ENCODE data around the gene TMEM218.
A peak's percentile ranks its signal among the peaks of the same experiment; 100 is the strongest.

TMEM218 gene

GRCh38 chr11:125111343-125112207 is at the start of gene TMEM218:
Gene TMEM218 (minus strand): TSS chr11:125111626. CDS start chr11:125102241, 9,385 bp downstream.
- peak; percentile 87 to 96 (median 93) for DNase-seq (ENCODE audit: low read depth in 4 of 4, low spot score in 1 of 4)

GRCh38 chr11:125157953-125158680 is 46.7 kb upstream of the TMEM218 start:
- no peak for DNase-seq (ENCODE audit: low read depth in 4 of 4, low spot score in 1 of 4)

- DNase-seq (ENCODE audit: low read depth in 4 of 4, low spot score in 1 of 4) = no peak
Observed at GRCh38 chr11:125157118-125157733, 45.8 kb upstream of the TMEM218 start.

- no peak for DNase-seq (ENCODE audit: low read depth in 4 of 4, low spot score in 1 of 4)
Observed at GRCh38 chr11:125156346-125157117, 45.1 kb upstream of the TMEM218 start.

GRCh38 chr11:125155767-125156166 is 44.3 kb upstream of the TMEM218 start:
- DNase-seq (ENCODE audit: low read depth in 4 of 4, low spot score in 1 of 4) = no peak

- DNase-seq (ENCODE audit: low read depth in 4 of 4, low spot score in 1 of 4) = no peak
Observed at GRCh38 chr11:125155100-125155444, 43.6 kb upstream of the TMEM218 start.

- no peak for DNase-seq (ENCODE audit: low read depth in 4 of 4, low spot score in 1 of 4)
Observed at GRCh38 chr11:125154378-125155099, 43.1 kb upstream of the TMEM218 start.

DNA sequence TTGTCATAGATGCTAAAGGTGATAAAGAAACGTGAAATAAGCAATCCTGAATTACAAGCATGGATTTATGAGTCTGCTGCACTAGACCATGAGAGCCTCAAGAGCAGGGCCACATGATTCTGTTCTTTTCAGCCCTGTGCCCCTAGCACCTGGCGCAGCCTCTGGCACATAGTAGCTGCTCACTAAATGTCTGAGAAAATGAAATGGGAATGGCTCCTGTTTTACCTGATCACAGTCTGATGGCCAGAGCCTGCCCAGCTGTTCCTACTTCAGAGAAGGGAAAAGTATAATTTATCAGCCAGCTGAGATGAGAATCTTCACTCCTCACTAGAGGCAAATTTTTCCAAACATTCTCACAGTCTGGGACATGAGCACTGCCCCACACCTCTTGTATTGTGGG is 42.4 kb upstream of the TMEM218 start:
- no peak for DNase-seq (ENCODE audit: low read depth in 4 of 4, low spot score in 1 of 4)

GRCh38 chr11:125148743-125149142 is 37.3 kb upstream of the TMEM218 start:
- no peak for DNase-seq (ENCODE audit: low read depth in 4 of 4, low spot score in 1 of 4)

GRCh38 chr11:125148011-125148410 is 36.6 kb upstream of the TMEM218 start:
- DNase-seq (ENCODE audit: low read depth in 4 of 4, low spot score in 1 of 4) = no peak

DNA sequence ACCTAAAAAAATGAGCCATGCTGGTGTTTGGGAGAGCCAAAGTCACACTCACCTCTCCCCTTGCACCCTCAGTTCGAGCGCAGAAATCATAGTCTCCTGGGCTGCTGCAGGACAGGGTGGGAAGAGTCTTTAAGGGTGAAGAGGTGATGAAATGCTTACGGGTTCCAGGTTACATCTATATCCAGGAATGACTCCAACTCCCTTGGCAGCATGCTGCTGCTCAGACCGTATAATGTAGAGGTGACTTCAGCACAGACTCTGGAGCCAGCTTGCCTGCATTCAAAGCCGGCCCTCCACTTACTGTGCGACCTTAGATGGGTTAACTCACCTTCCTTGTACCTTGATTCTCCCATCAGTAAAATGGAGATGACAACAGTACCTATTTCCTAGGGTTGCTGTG is 35.9 kb upstream of the TMEM218 start:
- no peak for DNase-seq (ENCODE audit: low read depth in 4 of 4, low spot score in 1 of 4)

DNA sequence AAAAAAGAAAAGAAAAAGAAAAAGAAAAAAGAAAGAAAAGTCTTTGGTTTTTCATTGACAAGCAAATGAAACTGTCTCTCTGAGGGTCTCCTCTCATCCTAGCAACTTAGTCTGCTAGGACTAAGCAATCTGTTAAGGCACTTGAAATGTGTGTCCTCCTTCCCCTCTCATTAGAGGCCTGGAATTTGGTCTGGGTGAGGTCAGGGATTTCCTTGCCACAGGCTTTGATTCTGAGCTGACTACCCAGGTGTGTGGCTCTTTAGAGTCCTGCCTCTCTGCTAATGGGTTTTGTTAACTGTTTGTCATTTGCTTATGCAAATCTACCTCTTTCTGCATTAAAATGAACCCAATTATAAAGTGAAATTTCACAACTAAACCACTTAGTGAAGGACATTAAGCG is 34.8 kb upstream of the TMEM218 start:
- no peak for DNase-seq (ENCODE audit: low read depth in 4 of 4, low spot score in 1 of 4)

DNA sequence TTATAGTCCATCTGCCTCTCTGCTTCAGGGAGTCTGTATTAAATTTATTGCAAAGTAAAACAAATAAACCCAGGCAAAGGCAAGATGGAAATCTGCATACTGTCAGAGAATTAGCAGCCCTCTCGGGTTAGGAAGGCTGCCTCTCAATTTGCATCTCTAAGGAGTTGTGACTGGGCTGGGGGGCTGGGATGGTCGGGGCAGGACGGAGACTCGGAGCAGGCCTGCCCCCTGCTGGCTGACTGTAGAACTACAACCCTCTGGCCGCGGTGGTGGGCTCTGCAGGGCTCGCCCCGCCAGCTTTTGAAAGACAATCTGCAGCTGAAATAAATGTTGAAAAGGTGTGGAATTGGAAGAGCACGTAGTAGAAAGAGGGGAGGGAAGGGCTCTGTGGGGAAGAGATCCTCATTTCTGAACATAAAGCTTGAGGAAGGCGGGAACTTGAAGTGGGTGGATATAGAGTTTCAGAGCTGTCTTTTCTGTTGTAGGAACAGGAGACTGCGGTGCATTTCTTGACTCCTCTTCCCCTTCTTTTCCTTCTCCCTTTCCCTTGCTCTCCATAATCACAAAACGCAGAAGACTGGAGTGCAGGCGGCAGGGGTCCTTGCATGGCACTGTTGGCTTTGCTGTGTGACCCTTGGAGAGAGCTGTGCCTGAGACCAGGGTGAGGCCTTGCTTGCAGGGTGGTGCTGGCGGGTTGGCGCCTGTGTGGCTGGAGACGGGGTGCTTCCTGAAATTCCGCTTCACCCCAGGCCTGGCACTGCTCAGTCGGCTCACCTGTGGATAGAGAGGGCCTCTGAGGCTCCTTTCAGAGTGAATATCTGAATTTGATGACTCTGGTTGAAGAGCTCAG is 30.5 kb upstream of the TMEM218 start:
- DNase-seq (ENCODE audit: low read depth in 4 of 4, low spot score in 1 of 4) = peak in 3 of 4 experiments; percentile 27 to 47 (median 36)

DNA sequence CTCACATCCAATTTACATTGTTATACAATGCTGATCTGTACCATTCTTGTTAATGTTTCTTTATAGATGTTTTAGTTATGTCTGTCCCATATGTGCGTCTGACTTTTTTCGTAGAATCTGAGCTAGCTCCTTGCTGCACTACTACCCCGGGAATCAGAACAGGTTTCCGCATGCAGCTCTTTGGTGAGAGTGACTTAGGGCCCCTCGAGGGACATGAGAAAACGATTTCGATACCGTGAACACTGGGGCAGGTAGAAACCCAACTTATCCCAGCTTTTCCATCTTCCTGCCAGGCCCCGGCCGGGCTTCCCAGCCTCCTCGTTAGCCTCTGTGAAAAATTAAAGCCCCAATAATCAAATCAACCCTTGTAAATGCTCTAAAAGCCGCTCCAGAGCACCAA is 29.8 kb upstream of the TMEM218 start:
- DNase-seq (ENCODE audit: low read depth in 4 of 4, low spot score in 1 of 4) = no peak

- no peak for DNase-seq (ENCODE audit: low read depth in 4 of 4, low spot score in 1 of 4)
Observed at GRCh38 chr11:125140233-125140632, 28.8 kb upstream of the TMEM218 start.

- DNase-seq (ENCODE audit: low read depth in 4 of 4, low spot score in 1 of 4) = no peak
Observed at GRCh38 chr11:125139778-125140177, 28.4 kb upstream of the TMEM218 start.

GRCh38 chr11:125138966-125139365 is 27.5 kb upstream of the TMEM218 start:
- no peak for DNase-seq (ENCODE audit: low read depth in 4 of 4, low spot score in 1 of 4)

- no peak for DNase-seq (ENCODE audit: low read depth in 4 of 4, low spot score in 1 of 4)
Observed at GRCh38 chr11:125136001-125136400, 24.6 kb upstream of the TMEM218 start.

DNA sequence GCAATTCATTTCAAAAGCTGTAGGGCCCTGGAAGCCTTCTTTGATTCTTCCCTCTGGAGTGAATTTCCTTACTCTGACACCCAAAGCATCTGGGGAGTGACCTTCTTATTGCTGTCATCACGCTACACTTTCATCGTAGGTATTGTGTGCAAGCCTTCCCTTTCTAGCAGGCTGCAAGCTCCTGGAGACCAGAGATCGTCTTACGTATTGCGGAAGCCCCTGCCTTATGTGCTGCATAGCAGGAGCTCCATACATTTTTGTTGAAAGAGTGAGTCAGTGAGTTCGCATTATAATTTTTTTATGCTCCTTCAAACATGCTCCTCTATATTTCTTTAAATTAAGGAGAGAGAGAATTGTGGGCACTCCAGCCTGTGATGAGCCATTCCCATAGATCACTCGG is 21.2 kb upstream of the TMEM218 start:
- DNase-seq (ENCODE audit: low read depth in 4 of 4, low spot score in 1 of 4) = no peak

- no peak for DNase-seq (ENCODE audit: low read depth in 4 of 4, low spot score in 1 of 4)
Observed at GRCh38 chr11:125132071-125132470, 20.6 kb upstream of the TMEM218 start.

Measured in stimulated activated CD4-positive, alpha-beta T cell treated with anti-CD3 and anti-CD28 coated beads, Interleukin-1b, Interleukin-23, amount 100 ng/mL, for 24 hours (primary cell).